GM12878 (cell line): ENCODE results near the gene CELSR1. TPM values are rescaled to one million over a fixed set of nuclear protein-coding genes. Genes with fewer than 3 reads are reported as not detected.

Source experiments
- ATAC-seq: fragments of 200-7000 bp; cut with Tn5 transposase; 3 replicates; pipeline ENCODE4 v1.9.1; 2020; ENCODE audit warnings: mild to moderate bottlenecking, moderate library complexity
- BruUV-seq: library from RNA; stranded (reverse); fragments of 400-500 nt; replicated peaks from 2 replicates; lab custom pipeline; 2021; lab: Mats Ljungman, UMichigan
- CTCF ChIA-PET: fragments of 300-600 bp; sonication (Branson Sonifier 250); formaldehyde crosslinking; extraction: SDS; loops from one replicate; lab custom pipeline; 2021; ENCODE audit warnings: inconsistent platforms; lab: Yijun Ruan, JAX
- POLR2A ChIA-PET: fragments of 350-600 bp; formaldehyde crosslinking; extraction: SDS; loops from one replicate; lab custom pipeline; 2021; ENCODE audit warnings: inconsistent platforms; lab: Charles Lee
- RAD21 ChIA-PET: fragments of 300-600 bp; sonication (Branson Sonifier 250); formaldehyde crosslinking; loops from one replicate; lab custom pipeline; 2023; ENCODE audit warnings: antibody characterized with exemption; ENCODE audit not compliant: unreplicated experiment; lab: Charles Lee
- SMC1A ChIA-PET: fragments of 300-600 bp; sonication (Branson Sonifier 250); formaldehyde crosslinking; loops from one replicate; lab custom pipeline; 2023; ENCODE audit not compliant: unreplicated experiment, uncharacterized antibody; lab: Charles Lee
- DNase-seq: peaks from one replicate; pipeline ENCODE4 v3.0.0-alpha.2; 2011; ENCODE audit warnings: low read depth, low spot score
- FAIRE-seq: peaks from 3 replicates; lab custom pipeline; 2011; peaks lifted over from hg19 to GRCh38; lab: Jason Lieb, UNC
- H2AFZ ChIP-seq: 2 replicates; pipeline ENCODE4 v1.6.0; 2011; ENCODE audit warnings: low read depth, low read length, control low read depth; ENCODE audit not compliant: control insufficient read depth
- H3K27ac ChIP-seq: 2 replicates; pipeline ENCODE4 v1.5.1; 2011; ENCODE audit warnings: control low read depth; ENCODE audit not compliant: control insufficient read depth, insufficient read depth
- H3K27me3 ChIP-seq, 2 experiments: replicated peaks in 1 of 2; 2 replicates each; pipeline versions ENCODE4 v1.6.0 to v1.6.1; 2011; ENCODE audit warnings: low read length in 1 of 2; ENCODE audit not compliant: control insufficient read depth in 2 of 2, insufficient read depth in 2 of 2
- H3K36me3 ChIP-seq, 2 experiments: 2 replicates each; pipeline ENCODE4 v1.5.1; 2011; ENCODE audit warnings: low read length in 1 of 2; ENCODE audit not compliant: control insufficient read depth in 2 of 2, insufficient read depth in 2 of 2
- H3K4me1 ChIP-seq: 2 replicates; pipeline ENCODE4 v1.6.1; 2011; ENCODE audit warnings: mild to moderate bottlenecking, low read length, moderate library complexity, mixed read lengths; ENCODE audit not compliant: control insufficient read depth, insufficient read depth
- H3K4me2 ChIP-seq: 2 replicates; pipeline ENCODE4 v1.6.0; 2011; ENCODE audit warnings: control low read depth; ENCODE audit not compliant: control insufficient read depth, insufficient read depth
- H3K4me3 ChIP-seq: fragments of 200-600 bp; sonication (generic); 2 replicates; pipeline ENCODE4 v1.5.1; 2016
- H3K79me2 ChIP-seq: 2 replicates; pipeline ENCODE4 v1.6.0; 2011; ENCODE audit warnings: low read length; ENCODE audit not compliant: control insufficient read depth, insufficient read depth
- H3K9ac ChIP-seq: 2 replicates; pipeline ENCODE4 v1.8.0; 2011; ENCODE audit warnings: low read length, control low read depth, mixed read lengths; ENCODE audit not compliant: control insufficient read depth, insufficient read depth
- H3K9me3 ChIP-seq: replicated peaks from 3 replicates; pipeline ENCODE4 v1.5.1; 2011; ENCODE audit warnings: mild to moderate bottlenecking, low read length; ENCODE audit not compliant: control insufficient read depth, insufficient read depth
- H4K20me1 ChIP-seq: 2 replicates; pipeline ENCODE4 v1.6.0; 2011; ENCODE audit not compliant: control insufficient read depth, insufficient read depth
- HDGF ChIP-seq: fragments of 450-650 bp; IDR thresholded peaks from 2 replicates; pipeline ENCODE4 v1.6.1; 2016; ENCODE audit warnings: antibody characterized with exemption
- IRF3 ChIP-seq: fragments of 450-650 bp; IDR thresholded peaks from 2 replicates; pipeline ENCODE4 v1.6.1; 2014; ENCODE audit warnings: mild to moderate bottlenecking
- IRF4 ChIP-seq: IDR thresholded peaks from 2 replicates; pipeline ENCODE4 v1.6.1; 2011; ENCODE audit warnings: low read depth, low read length
- NKRF ChIP-seq: fragments of 450-650 bp; conservative IDR thresholded peaks from 2 replicates; pipeline ENCODE4 v1.6.1; 2017; ENCODE audit warnings: mild to moderate bottlenecking, moderate library complexity
- POLR2A ChIP-seq: IDR thresholded peaks from 2 replicates; pipeline ENCODE4 v1.6.1; 2011; ENCODE audit warnings: low read depth, mild to moderate bottlenecking, low read length
- WRNIP1 ChIP-seq: IDR thresholded peaks from 2 replicates; pipeline ENCODE4 v1.6.1; 2011; ENCODE audit warnings: low read depth, low read length, improper control_type of control experiment, borderline replicate concordance
- WGBS: methylation state at CpG from one replicate; pipeline ENCODE4 v1.1.6; 2016; ENCODE audit warnings: low lambda C conversion rate; ENCODE audit not compliant: insufficient replicate concordance, insufficient coverage; ENCODE audit errors: missing lambda C conversion rate; 5-methylcytosine and 5-hydroxymethylcytosine counted together
- in situ Hi-C: fragments of 300-500 bp; cut with MboI; formaldehyde crosslinking; loops from 9 replicates; pipeline ENCODE4 v1.14.3; 2018; ENCODE audit warnings: mixed read lengths
- intact Hi-C: fragments of 100-400 bp; cut with micrococcal nuclease; formaldehyde crosslinking; loops from one replicate; pipeline ENCODE4 v1.14.2; 2022; ENCODE audit not compliant: unreplicated experiment
- polyA plus RNA-seq, 11 experiments: library from polyadenylated mRNA; depleted of rRNA in 4 of 11; unstranded in 6 of 11; stranded (reverse) in 5 of 11; fragments of >200 nt; fragmentation: Nextera tagmentation in 4 of 11; fragmentation: Illumina TruSeq in 1 of 11; extraction: Ambion mirVana in 4 of 11; extraction: Trizol in 1 of 11; gene quantifications; 1 replicate in 1 of 11; 2 replicates in 10 of 11; pipeline versions ENCODE4 v1.2.1 to v1.2.3, GENCODE V29; 2011 to 2016; ENCODE audit warnings: inconsistent platforms in 2 of 11, missing spikeins in 2 of 11, low read depth in 1 of 11
- total RNA-seq, 4 experiments: library from RNA; depleted of rRNA in 3 of 4; stranded (reverse); fragments of >200 nt in 3 of 4; fragmentation: Illumina TruSeq in 1 of 4; extraction: Trizol in 1 of 4; gene quantifications; 2 replicates each; pipeline versions ENCODE4 v1.2.1 to v1.2.3, GENCODE V29; 2013 to 2021

CELSR1 gene
- total and polyA plus RNA-seq, 10 of the 15 experiments (the other 5 are each of a cell fraction or from before 2014, with no cell fraction given), result 0.05 to 1.7 (median 0.35) TPM; not detected in 2

- 52% methylated on average over 32 of the region's 35 CpGs for WGBS
- Histone ChIP-seq H3K4me3 (no peak overlapping the region), H3K9me3 (no peaks in the 10 kb centered on the region), H3K27ac (no peak overlapping the region), H2AFZ (no peak overlapping the region), H3K9ac (no peak overlapping the region), H3K27me3 (no peaks in the 10 kb centered on the region), H3K4me1 (no peaks in the 10 kb centered on the region), H3K79me2 (no peaks in the 10 kb centered on the region), H3K36me3 (no peaks in the 10 kb centered on the region), H4K20me1 (no peaks in the 10 kb centered on the region), H3K4me2 (no peak overlapping the region)
- intact Hi-C loops (no loop called here), in situ Hi-C loops (no loop called here)
- no TSS peak for BruUV-seq
- TF ChIP-seq IRF3 (no peak), WRNIP1 (no peak), HDGF (no peak), POLR2A (no peak), NKRF (no peak), IRF4 (no peak)
- RAD21 ChIA-PET, result no interaction called here
- CTCF ChIA-PET, result no interaction called here
- POLR2A ChIA-PET, result no interaction called here
- FAIRE-seq (no peak), DNase-seq (no peak), ATAC-seq (no peak)
- SMC1A ChIA-PET, result no interaction called here
Measured at GRCh38 chr22:46363611-46364321, 173.7 kb downstream of the CELSR1 start.
